Loucy (cell line): ENCODE measurements around the gene CENPT.

Experiments
- EZH2phosphoT487 ChIP-seq: fragments of 200-600 bp; IDR thresholded peaks from 2 replicates; pipeline ENCODE4 v1.6.1; 2018; ENCODE audit warnings: antibody characterized with exemption, mild to moderate bottlenecking, moderate library complexity, borderline replicate concordance
- TF ChIP-seq, protein P1 (sequence below): fragments of 200-600 bp; sonication (generic); conservative IDR thresholded peaks from 2 replicates; pipeline ENCODE4 v1.5.1; 2014; ENCODE audit warnings: mild to moderate bottlenecking, antibody characterized with exemption, low read length

DNA sequence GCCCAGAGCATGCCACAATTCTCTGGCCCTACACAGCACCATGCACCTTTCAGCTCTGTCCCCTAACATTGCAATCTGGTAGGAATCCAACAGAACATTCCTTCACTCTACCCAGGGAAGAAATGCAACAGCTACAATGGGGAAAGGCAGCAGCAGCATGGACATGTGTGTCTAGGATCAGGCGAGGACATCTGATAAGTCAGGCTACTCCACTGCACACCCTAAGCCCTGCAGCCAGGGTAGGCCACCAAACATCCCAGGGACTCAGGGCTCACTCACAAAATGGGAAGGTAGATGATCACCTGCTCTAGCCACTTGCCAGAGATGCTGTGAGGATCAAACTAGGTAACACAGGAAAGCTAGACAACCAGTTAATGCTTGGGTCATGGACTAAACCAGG, 46.3 kb downstream of the CENPT start:
- TF ChIP-seq, protein P1, sequence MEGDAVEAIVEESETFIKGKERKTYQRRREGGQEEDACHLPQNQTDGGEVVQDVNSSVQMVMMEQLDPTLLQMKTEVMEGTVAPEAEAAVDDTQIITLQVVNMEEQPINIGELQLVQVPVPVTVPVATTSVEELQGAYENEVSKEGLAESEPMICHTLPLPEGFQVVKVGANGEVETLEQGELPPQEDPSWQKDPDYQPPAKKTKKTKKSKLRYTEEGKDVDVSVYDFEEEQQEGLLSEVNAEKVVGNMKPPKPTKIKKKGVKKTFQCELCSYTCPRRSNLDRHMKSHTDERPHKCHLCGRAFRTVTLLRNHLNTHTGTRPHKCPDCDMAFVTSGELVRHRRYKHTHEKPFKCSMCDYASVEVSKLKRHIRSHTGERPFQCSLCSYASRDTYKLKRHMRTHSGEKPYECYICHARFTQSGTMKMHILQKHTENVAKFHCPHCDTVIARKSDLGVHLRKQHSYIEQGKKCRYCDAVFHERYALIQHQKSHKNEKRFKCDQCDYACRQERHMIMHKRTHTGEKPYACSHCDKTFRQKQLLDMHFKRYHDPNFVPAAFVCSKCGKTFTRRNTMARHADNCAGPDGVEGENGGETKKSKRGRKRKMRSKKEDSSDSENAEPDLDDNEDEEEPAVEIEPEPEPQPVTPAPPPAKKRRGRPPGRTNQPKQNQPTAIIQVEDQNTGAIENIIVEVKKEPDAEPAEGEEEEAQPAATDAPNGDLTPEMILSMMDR = no peak
- TF ChIP-seq EZH2phosphoT487 = no peak
